ENCODE measurements around the gene CABP7.

DNA sequence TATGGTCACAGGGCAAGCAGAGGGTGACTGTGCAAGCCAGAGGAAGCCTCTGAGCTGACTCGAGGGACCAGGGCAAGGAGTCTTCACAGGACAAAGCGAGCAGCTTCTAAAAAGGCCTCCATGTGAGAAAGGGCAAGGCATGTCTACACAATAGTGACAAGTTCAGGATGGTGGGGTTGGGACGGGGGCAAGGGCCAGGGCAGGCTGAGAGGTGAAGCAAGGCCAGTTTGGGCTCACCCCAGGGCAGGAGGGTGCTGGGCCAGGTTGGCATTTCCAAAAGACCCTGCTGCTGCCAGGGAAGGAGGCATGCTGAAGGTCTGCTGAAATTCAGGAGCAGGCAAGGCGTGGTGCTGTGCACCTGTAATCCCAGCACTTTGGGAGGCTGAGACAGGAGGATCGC is 12.3 kb upstream of the CABP7 start:
- TF ChIP-seq ZFX (IDR thresholded peaks at IDR 0.05) (no peak), POLR2A (IDR thresholded peaks at IDR 0.05; ENCODE audit: borderline replicate concordance, extremely low read depth, insufficient read depth, insufficient read length) (no peak), CEBPB (IDR thresholded peaks at IDR 0.05; ENCODE audit: low read depth) (no peak)
- TF ChIP-seq, protein P1, sequence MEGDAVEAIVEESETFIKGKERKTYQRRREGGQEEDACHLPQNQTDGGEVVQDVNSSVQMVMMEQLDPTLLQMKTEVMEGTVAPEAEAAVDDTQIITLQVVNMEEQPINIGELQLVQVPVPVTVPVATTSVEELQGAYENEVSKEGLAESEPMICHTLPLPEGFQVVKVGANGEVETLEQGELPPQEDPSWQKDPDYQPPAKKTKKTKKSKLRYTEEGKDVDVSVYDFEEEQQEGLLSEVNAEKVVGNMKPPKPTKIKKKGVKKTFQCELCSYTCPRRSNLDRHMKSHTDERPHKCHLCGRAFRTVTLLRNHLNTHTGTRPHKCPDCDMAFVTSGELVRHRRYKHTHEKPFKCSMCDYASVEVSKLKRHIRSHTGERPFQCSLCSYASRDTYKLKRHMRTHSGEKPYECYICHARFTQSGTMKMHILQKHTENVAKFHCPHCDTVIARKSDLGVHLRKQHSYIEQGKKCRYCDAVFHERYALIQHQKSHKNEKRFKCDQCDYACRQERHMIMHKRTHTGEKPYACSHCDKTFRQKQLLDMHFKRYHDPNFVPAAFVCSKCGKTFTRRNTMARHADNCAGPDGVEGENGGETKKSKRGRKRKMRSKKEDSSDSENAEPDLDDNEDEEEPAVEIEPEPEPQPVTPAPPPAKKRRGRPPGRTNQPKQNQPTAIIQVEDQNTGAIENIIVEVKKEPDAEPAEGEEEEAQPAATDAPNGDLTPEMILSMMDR (IDR thresholded peaks at IDR 0.05 in 2 of 3, conservative IDR thresholded peaks at IDR 0.05 in 1 of 3; ENCODE audit: borderline replicate concordance in 1 of 3, insufficient read depth in 1 of 3, low read depth in 2 of 3, low read length in 2 of 3), result no peak
